ENCODE data around the gene CLRN3. TPM values are rescaled to one million over a fixed set of nuclear protein-coding genes. Genes with fewer than 3 reads are reported as not detected.
A peak's percentile ranks its signal among the peaks of the same experiment; 100 is the strongest.

Gene CLRN3
- total and polyA plus RNA-seq, 2 of the 8 experiments (the other 6 are each of a cell fraction or from before 2014, with no cell fraction given): not detected

DNA sequence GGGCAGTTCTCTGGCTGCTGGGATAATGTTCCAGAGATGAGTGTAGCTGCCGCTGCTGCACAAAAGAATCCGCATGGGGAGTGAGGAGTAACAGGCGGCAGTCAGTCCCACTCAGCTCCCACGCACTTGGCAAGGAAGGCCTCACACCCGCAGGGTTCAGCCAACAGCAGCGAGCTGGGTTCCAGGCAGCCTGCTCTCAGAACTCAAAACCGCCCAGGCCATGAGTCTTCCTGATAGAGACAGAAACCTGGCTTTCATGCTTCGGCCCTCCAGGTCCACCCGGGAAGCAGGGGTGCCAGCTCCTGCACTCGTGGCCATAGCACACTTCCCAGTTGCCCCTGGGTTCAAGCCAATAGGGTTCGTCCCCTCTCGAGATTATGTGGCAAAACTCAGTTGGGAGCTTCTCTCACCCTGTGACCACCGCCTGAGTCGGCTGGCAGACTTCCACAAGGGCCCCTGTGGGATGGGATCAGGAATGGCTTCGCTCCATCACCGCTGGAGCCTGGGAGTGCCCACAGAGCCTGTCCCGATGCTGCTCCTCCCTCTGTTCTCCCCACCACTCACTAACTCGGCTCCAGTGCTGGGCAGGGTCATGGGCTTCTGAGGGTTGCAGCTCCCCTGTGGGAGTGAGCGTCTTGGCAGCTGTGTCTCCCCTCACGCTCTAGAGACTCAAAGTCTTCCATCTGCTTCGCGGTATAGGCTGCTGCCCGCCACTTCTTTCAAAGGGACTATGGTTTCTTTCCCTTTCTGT is 20.6 kb downstream of the CLRN3 start:
- FAIRE-seq: no peak

More for the DNA sequence above, 20.6 kb downstream of the CLRN3 start:
- CTCF ChIA-PET (ENCODE audit: partially characterized antibody): interaction anchor here (0.8 to 1.4 kb wide), 4 partner anchors 45 to 163 kb away, joined by 3 to 5 read pairs (median 3); no protein-coding TSS in a partner anchor
- H3K79me1 ChIP-seq (ENCODE audit: low read depth, low read length): no peaks in the 10 kb centered on the region
- no peak overlapping the region for H3K18ac ChIP-seq (ENCODE audit: extremely low read depth, low read length)
- H3K79me2 ChIP-seq (ENCODE audit: control insufficient read depth in 1 of 2, insufficient read depth in 2 of 2, low read length in 2 of 2): no peaks in the 10 kb centered on the region
- no peaks in the 10 kb centered on the region; a peak in 2 of 4 replicates for H3K9me3 ChIP-seq (ENCODE audit: insufficient read depth in 2 of 2, low read depth in 1 of 2, low read length in 1 of 2)
- H3K4me3 ChIP-seq (ENCODE audit: extremely low read depth in 1 of 4, insufficient read depth in 2 of 4, low read depth in 3 of 4, low read length in 4 of 4): no peak overlapping the region
- H3K14ac ChIP-seq (ENCODE audit: insufficient read length): no peak overlapping the region
- H3K9ac ChIP-seq (replicated peaks in 1 of 4; ENCODE audit: extremely low read depth in 1 of 4, low read depth in 3 of 4, low read length in 3 of 4): no peak overlapping the region
- no peaks in the 10 kb centered on the region for H4K20me1 ChIP-seq (replicated peaks in 1 of 2; ENCODE audit: control insufficient read depth in 1 of 2, insufficient read depth in 2 of 2, low read length in 2 of 2)
- H4K91ac ChIP-seq (replicated peaks; ENCODE audit: insufficient read length, low read length): no peak overlapping the region
- no peaks in the 10 kb centered on the region for H3K4me1 ChIP-seq (replicated peaks in 1 of 4; ENCODE audit: control insufficient read depth in 3 of 4, insufficient read depth in 4 of 4, low read length in 3 of 4)
- H3K23me2 ChIP-seq (ENCODE audit: low read depth, low read length): no peaks in the 10 kb centered on the region; the same call in 1 of the 2 replicates
- no peak overlapping the region for H3K23ac ChIP-seq (ENCODE audit: insufficient read length)
- no peak overlapping the region for H4K5ac ChIP-seq (ENCODE audit: insufficient read length, low read depth, low read length)
- H3K4ac ChIP-seq (replicated peaks; ENCODE audit: insufficient read length, low read depth, low read length): no peak overlapping the region
- H3K4me2 ChIP-seq (ENCODE audit: insufficient read depth in 1 of 2, low read depth in 2 of 2, low read length in 2 of 2): no peak overlapping the region
- TF ChIP-seq YY1 (IDR thresholded peaks at IDR 0.05; ENCODE audit: low read depth, low read length) (no peak), HDAC6 (IDR thresholded peaks at IDR 0.05; ENCODE audit: low read depth, low read length) (no peak), RBBP5 (IDR thresholded peaks at IDR 0.05; ENCODE audit: borderline replicate concordance, low read depth, low read length) (no peak), SIRT6 (IDR thresholded peaks at IDR 0.05; ENCODE audit: low read length) (no peak), POU5F1 (IDR thresholded peaks at IDR 0.05; ENCODE audit: low read depth, low read length) (no peak), RAD21 (IDR thresholded peaks at IDR 0.05 in 1 of 2, conservative IDR thresholded peaks at IDR 0.05 in 1 of 2; ENCODE audit: low read depth in 2 of 2, low read length in 2 of 2) (no peak), BACH1 (IDR thresholded peaks at IDR 0.05; ENCODE audit: low read length) (no peak), SAP30 (IDR thresholded peaks at IDR 0.05; ENCODE audit: insufficient read depth, insufficient replicate concordance, low read length) (no peak), SIX5 (IDR thresholded peaks at IDR 0.05; ENCODE audit: low read depth, low read length) (no peak)
- TF ChIP-seq, protein P1, sequence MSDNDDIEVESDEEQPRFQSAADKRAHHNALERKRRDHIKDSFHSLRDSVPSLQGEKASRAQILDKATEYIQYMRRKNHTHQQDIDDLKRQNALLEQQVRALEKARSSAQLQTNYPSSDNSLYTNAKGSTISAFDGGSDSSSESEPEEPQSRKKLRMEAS (IDR thresholded peaks at IDR 0.05): no peak
- H2BK20ac ChIP-seq (ENCODE audit: low read length): no peak overlapping the region
- H3K36me3 ChIP-seq (ENCODE audit: control insufficient read depth in 2 of 4, insufficient read depth in 4 of 4, low read length in 3 of 4): no peaks in the 10 kb centered on the region
- POLR2A ChIA-PET (ENCODE audit: partially characterized antibody): no interaction called here
- H2BK12ac ChIP-seq (ENCODE audit: low read depth, low read length): no peak overlapping the region
- no peak overlapping the region for H3K27ac ChIP-seq (ENCODE audit: low read depth, low read length)
- peak in 1 of 2 experiments; percentile 27 for DNase-seq (ENCODE audit: low read depth in 1 of 2, low spot score in 2 of 2)
- no peaks in the 10 kb centered on the region; a peak in 1 of 7 replicates for H3K27me3 ChIP-seq (replicated peaks in 1 of 4; ENCODE audit: control insufficient read depth in 3 of 4, extremely low read depth in 1 of 4, insufficient read depth in 3 of 4, low read length in 3 of 4)
- H2AK5ac ChIP-seq (ENCODE audit: low read depth, low read length): no peak overlapping the region
- 88% methylated on average over 20 of the region's 23 CpGs; no CpG with 5 or more reads in 1 of the 2 experiments for WGBS, 2 experiments (ENCODE audit: extremely low coverage in 1 of 2, insufficient coverage in 1 of 2, insufficient read length in 1 of 2, insufficient replicate concordance in 2 of 2, low coverage in 1 of 2, low lambda C conversion rate in 2 of 2, missing lambda C conversion rate in 1 of 2)
- no peak overlapping the region for H2BK5ac ChIP-seq (ENCODE audit: low read depth, low read length)
- H2BK120ac ChIP-seq (replicated peaks; ENCODE audit: low read depth, low read length): no peak overlapping the region
- H3K56ac ChIP-seq (replicated peaks; ENCODE audit: insufficient read length, low read depth, low read length): no peak overlapping the region
- H2AFZ ChIP-seq (ENCODE audit: low read length): peak overlapping the region; percentile 27; the same call in 1 of the 2 replicates
- no peak overlapping the region for H4K8ac ChIP-seq (ENCODE audit: extremely low read depth, insufficient read depth, low read length)
- no peak overlapping the region for H2BK15ac ChIP-seq (ENCODE audit: low read length)

Data from H1 (cell line).